HG02798 (cell line): ENCODE data around the gene BLTP3B.

Source experiments
- ATAC-seq: cut with Tn5 transposase; IDR thresholded peaks from one replicate; pipeline ENCODE4 v1.9.1; 2021; ENCODE audit warnings: mild to moderate bottlenecking; ENCODE audit not compliant: unreplicated experiment, poor library complexity

The BLTP3B gene

DNA sequence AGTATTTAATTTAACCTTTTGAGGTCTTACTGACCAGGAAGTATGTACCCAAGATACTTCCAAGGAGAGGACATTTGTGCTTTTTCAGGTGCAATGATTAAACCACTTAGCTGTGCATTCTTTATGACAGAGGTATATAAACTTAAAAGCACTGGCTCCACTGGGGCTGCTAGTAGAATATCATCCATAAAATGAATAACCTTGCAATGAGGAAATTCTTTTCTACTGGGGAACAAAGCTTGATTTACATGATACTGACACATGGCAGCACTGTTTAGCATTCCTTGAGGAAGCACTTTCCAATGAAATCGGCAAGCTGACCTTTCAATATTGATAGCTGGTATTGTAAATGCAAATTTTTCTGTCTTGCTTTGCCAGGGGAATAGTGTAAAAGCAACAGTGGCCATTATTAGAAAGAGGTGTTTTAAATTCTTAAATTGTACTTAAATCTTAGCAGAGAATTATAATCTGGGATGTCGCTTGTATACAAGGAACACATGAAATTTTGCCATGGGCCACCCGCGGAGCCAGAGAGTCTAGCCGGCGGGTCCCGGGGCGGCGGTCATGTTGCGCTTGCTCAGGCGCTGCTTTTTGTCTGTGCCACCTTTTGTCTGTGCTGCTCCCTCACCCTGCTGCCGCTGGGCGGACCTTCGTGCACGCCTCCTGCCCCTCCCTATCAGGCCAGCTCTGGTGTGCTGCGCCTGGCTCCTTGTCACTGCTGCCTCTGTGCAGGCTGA lies 20.9 kb upstream of the BLTP3B start:
- peak; percentile 100 for ATAC-seq

DNA sequence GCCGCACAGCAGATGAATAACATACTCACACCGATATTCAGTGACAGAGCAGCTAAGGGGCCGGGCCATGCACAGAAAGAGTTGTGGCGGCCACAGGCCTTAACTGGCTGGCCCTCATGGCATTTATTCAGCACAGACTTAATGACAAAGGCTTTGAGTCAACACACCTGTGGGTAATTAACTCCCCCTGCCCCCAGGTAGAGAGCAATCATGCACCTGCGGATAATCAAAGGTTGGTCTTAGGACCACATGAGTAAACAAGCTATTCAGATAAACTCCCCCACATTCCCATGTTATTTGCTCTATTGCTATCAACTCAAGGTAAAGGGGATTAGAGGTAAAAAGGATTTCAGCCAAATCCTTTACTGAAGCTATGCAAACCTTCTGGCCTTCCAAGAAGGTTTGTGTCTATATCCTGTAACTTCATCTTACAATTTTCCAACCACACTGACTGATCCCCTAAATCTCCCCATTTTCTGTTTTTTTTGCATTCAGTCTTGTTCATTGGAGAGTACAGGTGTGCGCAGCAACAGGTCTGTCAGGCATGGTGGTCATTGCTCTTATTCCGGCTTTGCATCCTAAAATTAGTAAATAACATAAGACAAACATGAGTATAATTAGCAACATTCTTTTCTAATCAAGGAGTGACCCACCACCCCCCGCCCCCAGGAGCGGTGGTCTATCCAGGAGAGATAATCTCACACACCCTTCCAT lies 16.9 kb upstream of the BLTP3B start:
- no peak for ATAC-seq

DNA sequence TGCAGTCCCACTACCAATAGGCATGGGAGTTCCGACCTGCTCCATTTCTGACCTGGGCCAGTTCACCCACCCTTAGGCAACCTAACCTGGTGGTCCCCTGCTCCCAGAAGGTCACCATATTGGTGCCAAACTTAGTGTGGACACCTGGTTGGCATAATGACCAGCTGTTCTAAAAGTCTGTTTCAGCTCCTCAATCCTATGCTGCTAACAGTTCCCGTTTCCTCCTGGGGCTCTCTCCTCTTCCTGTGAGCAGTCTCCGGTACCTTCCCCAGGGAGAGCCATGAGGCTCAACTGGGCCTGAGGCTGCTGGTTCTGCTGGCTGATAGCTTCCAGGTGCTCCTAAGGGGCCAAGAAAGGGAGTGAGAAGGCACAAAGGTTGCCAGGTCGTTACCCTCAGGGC lies 15.9 kb upstream of the BLTP3B start:
- no peak for ATAC-seq

DNA sequence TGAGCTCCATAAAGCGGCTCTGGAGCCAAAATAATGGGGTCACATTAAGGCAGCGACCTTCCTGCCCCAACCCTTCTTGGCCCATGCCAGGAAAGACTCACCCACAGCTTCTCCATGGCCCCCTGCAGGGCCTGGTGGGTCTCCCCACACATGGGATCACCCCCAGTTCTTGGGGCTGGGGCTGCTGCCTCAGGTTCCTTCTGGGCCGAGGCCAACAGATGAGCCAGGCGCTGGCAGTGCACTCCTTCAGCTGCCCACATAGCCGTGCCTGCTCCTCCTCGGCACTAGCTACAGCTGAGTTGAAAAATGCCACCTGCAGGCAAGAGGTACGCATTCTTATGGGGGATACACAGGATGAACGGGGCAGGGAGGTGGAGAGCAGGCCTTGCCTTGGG lies 14.8 kb upstream of the BLTP3B start:
- no peak for ATAC-seq

DNA sequence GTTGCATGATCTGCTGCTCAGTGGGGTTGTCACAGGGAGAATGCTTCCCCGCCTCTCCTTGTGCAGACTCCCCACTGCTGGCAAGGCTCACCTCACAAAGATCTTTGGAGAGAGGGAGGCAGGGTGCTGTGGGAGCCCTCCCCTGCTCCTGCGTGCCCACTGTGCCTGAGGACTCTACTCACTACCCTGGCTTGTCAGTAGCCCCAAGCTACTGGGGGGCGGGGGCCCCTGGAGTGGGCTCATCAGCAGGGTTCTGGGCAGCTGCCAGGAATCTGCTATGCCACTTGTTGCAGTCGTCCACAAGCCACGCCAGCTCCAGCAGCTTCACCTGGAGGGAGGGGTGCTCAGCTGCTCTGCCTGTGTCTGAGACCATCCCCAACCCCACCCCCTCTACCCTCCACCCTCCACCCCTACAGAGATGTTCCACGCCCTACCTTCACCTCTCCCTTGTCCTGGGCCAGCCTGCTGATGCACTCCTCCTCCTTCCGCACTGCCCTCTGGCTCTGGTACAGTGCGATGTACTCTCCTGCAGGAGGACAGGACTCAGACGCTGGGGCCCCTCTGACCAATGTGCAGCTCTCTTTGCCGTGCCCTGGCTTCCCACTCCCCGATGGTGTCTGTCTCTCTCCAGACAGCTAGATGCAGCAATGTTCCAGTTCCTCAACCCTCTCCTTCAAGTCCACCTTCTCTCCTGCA lies 14.2 kb upstream of the BLTP3B start:
- ATAC-seq: no peak

DNA sequence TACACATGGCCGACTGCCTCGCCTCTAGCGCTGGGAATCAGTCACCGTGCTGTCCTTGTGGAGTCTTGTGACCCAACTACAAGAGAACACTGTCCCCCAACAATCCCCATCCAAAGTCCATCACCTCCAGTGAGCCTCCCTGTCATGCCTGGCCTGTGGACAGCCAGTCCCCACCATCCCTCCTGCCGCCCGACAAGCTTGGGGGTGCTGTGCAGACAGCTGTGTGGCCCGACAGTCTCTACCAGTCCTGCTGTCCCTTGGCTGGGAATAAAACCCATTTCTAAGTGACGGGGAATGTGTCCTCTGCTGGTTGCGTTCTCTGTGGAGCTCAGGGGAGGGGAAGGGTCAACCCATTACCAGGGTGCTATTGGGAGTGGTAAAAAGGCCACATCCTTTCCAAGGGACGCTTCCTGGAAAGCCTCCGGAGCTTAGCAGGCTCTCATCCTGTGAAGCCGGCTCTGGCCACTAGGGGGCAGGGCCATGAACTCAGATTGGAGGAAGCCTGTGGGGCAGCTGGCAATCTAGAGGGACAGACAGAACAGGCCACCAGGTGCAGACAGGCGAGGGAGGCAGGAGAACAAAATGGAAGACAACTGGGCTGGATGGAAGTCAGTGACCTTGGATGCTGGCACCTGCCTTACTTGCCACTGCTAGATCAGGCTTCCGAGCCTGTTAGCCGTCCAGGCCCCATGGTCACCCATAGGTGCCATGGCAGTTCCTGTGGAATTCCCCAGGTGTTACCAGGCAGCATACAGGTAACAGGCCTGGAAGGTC lies 12.0 kb upstream of the BLTP3B start:
- peak; percentile 86 for ATAC-seq

DNA sequence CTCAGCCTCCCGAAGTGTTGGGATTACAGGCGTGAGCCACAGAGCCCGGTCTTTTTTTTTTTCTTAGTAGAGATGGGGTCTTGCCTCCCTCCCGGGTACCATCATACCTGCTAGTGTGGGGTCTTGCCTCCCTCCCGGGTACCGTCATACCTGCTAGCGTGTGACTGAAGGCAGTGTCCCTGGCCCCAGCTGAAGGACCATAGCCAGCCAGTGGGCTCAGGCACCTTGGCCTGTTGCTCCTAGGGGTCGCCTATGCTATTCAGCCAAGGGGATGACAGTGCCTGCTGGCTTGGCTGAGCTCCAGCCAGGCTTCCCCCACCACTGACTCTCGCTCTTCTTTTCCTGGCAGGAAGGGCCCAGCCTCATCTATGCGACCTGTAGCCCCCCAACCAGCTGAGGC lies 10.5 kb upstream of the BLTP3B start:
- no peak for ATAC-seq

DNA sequence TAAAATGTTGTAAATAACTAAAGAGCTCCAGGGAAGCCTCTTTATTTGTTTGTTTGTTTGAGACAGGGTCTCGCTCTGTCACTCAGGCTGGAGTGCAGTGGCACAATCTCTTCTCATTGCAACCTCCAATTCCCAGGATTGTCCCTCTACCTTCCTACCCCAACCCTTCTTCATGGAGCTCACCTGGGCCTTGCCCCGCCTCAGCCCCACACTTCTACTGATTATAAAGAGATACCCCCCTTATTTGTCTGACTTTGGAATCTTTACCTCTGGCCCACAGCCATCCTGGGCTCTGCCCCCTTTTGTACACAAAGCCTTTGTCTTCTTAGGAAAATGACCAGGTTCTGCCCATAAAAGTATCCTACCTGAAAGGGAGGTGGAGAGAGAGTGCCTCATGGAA lies 9.1 kb upstream of the BLTP3B start:
- ATAC-seq: no peak

DNA sequence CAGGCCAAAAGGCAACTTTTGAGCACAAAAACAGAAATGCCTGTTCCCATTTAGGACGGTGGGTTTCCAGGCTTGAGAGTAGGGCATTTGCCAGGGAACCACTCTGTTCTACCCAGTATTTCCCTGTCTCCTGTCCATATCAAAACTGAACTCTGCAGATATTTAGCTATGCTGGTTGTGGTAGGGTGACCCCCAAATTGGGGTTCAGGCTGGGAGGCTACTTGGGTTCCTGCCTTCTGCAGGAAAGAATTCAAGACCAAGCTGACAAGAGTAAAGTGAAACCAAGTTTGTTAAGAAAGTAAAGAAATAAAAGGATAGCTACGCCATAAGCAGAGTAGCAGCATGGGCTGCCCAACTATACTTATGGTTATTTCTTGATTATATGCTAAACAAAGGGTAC lies 3.6 kb upstream of the BLTP3B start:
- no peak for ATAC-seq

DNA sequence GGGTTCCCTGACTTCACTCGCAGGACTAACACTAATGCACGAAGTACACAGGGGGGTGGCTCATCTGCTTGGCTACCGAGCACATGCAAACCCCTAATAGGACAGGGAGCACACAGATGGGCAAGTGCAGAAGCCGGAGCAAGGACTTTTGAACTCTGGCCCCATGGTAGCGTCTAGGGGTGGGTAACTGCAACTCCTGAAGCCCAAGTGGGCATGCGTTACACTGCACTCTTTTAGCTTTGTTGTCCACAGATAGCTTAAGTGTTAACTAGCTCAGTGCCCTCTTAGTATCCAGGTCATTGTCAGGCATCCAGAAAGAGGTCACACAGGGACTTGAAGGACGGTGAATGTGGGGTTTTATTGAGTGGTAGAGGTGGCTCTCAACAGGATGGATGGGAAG lies 3.0 kb upstream of the BLTP3B start:
- no peak for ATAC-seq

DNA sequence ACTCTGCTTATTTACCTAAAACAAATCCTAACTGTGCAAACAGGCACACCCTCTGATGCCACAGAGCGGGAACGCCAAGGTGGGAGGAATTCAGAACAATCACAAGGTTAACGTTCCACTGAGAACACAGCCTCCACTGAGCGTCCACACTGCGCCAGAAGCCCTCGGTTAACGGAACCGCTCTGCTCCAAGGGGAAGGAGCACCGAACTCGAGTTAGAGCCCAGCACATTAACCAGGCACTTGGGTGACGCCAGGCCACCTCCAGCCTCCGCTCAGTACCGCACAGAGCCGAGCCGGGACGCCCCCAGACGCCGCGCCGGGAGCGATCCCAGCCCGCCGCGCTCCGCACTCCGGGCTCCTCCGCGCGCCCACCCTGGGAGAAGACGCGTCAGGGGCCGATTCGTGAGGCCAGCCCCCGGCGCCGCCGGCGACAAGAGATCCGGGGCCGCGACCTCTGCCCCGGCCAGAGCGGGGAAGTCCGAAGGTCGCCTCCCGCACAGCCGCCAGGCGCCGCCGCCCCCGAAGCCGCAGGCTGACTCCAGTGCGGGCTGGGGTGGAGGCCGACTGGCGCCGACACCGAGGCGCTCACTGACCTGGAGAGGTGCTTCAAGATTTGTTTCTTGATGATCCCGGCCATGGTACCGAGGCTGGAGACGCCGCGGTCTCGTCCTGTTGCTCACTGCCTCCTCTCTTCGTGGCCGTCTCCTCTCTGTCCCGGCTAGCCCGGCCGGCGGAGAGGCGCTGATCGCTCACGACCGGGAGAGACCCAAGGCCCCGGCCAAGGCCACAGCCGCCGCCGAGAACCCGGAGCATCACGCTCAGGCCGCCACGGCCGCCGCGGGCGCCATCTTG lies 450 bp downstream of the BLTP3B start:
- ATAC-seq: peak; percentile 47

DNA sequence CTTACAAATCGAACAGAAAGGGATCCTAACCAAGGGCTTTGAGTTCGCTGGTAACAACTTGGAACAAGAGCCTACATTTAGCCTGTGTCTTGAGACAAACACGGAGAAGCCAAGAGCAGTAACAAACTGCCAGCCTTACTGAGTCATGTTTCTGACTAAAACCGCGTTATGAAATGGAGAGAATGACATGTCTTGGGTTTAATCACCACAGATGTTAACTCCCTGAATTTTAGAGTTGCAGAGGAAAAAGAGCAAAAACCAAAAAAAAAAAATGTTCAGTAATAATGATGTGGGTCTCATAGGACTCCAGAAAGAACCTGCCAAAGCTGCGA lies 1.0 kb downstream of the BLTP3B start:
- peak; percentile 23 for ATAC-seq

DNA sequence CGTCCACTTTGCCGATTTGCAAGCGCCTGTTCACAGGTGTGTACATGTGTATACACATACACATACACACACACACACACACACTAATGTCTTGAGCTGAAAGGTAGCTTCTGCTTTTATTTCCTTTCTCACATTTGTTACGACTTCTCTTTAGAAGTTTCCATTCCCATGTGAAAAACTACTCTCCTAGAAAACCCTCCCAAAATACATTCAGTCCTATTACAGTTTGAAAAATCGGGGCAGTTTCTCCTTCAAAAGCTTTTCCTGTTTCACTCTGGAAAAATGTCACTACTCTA lies 3.9 kb downstream of the BLTP3B start:
- no peak for ATAC-seq

DNA sequence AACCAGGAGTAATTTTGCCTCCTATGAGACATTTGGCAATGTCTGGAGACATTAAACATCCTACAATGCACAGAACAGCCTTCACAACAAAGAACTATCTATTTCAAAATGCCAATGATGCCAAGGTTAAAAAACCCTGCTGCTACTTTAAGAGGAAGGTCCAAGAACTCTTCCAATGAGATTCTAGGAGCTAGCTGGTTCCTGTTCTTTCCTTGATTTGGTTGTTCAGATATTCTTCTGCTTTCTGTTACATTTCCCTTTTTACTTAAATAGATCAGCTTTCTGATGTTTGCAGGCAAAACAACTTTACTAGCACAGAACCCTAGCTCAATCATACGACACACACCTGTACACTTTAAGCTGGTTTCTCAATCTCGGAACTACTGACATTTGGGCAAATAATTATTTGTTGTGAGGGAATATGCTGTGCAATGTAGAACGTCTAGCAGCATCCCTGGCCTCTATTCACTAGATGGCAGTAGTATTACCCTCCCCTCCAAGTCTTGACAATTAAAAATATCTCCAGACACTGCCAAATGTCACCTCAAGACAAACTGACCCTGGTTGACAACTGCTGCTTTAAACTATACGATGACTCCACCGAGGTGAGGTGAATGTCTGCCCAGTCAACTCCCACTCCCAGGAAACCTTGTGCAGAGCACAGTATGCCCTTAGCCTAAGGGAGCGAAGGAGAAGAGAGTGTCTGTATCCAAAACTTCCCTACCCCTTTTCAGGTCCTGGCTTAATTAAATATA lies 4.4 kb downstream of the BLTP3B start:
- peak; percentile 21 for ATAC-seq

DNA sequence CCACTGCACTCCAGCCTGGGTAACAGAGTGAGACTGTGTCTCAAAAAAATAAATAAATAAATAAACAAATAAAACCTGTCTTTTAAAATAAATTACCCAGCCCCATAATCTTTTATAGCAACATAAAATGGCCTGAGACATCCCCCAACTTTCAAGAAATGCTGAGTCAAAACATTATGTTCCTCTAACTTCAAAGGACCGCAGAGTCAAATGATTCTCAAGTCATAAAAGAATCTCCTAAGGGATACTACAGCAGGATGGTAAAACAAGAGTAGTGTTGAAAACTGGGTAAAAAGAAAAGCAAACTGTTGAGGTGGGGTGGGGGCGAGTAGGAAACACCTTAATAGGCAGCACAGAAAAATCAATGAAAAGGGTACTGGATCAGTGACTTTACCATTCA lies 9.5 kb downstream of the BLTP3B start:
- no peak for ATAC-seq

DNA sequence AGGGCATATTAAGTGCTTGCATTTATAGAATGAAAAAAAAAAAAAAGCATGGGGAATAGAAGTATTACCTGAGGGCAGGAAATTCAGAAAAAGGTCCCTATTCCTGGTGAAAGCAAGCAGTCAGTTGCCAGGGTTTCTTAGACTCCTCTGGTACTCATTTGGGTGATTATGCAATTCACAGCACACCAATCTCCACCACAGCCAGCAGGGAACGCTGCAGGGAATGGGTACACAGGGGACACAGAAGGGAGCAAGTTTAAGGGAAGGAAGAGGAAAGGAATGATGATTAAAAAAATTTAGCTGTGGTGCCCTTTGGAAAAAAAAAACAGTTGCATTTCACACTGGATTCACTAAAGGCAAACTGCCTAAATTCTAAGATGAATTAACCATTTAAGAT lies 14.2 kb downstream of the BLTP3B start:
- ATAC-seq: no peak

DNA sequence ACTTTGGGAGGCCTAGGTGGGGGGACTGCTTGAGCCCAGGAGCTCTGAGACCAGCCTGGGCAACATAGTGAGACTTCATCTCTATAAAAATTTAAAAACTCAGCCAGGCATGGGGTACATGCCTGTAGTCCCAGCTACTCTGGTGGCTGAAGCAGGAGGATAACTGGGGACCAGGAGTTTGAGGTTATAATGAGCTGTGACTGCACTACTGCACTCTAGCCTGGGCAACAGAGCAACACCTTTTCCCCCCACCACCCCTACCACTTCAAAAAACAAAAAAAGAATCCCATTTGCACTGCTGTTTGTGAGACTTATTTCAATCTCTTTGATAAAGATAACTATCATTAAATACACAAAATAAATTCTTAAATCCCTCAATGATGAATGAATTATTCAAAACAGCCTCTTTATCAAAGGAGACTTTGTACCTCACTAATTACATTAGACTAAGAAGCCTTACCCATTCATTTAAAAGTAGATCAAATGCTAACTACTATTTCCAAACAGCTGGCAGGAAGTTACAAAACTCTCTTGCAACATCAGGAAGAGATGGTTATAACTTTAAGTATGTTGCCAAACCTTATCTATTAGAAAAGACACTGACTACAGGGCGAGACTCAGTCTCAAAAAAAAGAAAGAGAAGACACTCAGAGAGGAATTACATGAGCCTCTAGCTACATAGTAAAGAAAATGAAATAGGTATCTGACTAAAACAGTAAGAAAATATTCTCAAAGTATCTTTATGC lies 14.7 kb downstream of the BLTP3B start:
- no peak for ATAC-seq

DNA sequence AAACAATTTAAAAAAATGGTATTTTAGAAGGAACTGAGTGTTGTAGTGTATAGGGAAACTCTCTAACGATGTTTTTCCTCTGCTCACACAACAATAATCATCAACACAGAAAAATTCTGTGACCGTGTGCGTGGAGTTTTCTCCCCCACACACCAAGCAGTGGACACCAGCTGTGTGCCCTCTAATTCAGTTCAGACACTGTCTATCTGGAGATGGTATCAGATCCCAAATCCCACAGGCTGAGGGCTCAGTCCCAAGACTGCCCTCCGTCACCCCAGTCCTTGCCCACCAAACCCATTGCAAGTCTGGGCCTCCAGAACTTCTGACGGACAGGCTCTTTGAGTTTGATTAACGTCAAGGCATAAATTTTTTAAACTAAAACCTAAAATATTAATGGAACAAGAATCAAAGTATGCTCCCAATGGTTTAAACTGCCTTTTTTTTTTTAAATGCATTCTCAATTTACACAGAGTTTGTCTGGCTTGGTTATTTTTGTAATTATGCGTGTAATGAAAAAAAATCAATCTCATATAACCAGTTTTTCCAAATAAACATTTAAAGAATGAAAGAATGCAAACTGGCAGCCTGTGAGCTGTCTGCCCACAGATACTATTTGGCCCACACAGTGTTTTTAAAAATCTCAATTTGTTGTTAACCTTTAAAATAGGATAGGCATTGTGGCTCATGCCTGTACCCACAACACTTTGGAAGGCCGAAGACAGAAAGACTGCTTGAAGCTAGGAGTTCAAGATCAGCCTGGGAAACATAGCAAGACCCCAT lies 19.2 kb downstream of the BLTP3B start:
- no peak for ATAC-seq
